Fibroblast of the aortic adventitia (primary cell): ENCODE results near the gene ANKRD33B. TPM values are rescaled to one million over a fixed set of nuclear protein-coding genes. Genes with fewer than 3 reads are reported as not detected.
A peak's percentile ranks its signal among the peaks of the same experiment; 100 is the strongest.
"Not testable (repeated sequence)": the region's sequence is repeated elsewhere in the genome, so short reads cannot be mapped to it uniquely, and the experiment has no call there.

ENCODE experiments used
- DNase-seq: peaks from one replicate; pipeline ENCODE4 v3.0.0-alpha.2; 2010; ENCODE audit warnings: low read depth
- H3K4me3 ChIP-seq: 2 replicates; pipeline ENCODE4 v1.5.1; 2011; ENCODE audit warnings: low read depth, mild to moderate bottlenecking, control low read depth, low read length, moderate library complexity
- total RNA-seq: library from RNA; depleted of rRNA; stranded (reverse); fragments of >200 nt; gene quantifications from 2 replicates; pipeline ENCODE4 v1.2.3, GENCODE V29; 2012; ENCODE audit warnings: low replicate concordance
- TF ChIP-seq, protein P1 (sequence below): IDR thresholded peaks from 2 replicates; pipeline ENCODE4 v1.5.1; 2011; ENCODE audit warnings: mild to moderate bottlenecking, low read length, control low read depth, inconsistent platforms; ENCODE audit not compliant: insufficient read depth

ANKRD33B gene
- total RNA-seq, 1 donor, result 11.3 TPM

DNA sequence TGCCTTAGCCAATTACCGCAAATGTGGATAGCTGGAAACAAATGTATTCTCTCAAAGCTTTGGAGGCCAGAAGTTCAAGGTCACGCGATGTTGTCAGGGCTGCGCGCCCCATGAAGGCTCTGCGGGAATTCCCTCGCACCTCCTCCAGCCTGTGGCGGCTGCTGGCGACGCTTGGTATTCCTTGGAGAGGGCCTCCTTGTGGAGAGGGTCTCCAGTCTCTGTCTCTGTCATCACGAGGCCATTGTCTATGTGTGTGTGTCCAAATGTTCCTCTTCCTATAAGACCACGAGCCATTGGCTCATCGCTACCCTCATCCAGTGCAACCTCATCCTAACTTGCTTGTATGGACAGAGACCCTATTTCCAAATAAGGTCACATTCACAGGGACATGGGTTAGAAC is 97.5 kb downstream of the ANKRD33B start:
- TF ChIP-seq, protein P1, sequence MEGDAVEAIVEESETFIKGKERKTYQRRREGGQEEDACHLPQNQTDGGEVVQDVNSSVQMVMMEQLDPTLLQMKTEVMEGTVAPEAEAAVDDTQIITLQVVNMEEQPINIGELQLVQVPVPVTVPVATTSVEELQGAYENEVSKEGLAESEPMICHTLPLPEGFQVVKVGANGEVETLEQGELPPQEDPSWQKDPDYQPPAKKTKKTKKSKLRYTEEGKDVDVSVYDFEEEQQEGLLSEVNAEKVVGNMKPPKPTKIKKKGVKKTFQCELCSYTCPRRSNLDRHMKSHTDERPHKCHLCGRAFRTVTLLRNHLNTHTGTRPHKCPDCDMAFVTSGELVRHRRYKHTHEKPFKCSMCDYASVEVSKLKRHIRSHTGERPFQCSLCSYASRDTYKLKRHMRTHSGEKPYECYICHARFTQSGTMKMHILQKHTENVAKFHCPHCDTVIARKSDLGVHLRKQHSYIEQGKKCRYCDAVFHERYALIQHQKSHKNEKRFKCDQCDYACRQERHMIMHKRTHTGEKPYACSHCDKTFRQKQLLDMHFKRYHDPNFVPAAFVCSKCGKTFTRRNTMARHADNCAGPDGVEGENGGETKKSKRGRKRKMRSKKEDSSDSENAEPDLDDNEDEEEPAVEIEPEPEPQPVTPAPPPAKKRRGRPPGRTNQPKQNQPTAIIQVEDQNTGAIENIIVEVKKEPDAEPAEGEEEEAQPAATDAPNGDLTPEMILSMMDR, result no peak

DNA sequence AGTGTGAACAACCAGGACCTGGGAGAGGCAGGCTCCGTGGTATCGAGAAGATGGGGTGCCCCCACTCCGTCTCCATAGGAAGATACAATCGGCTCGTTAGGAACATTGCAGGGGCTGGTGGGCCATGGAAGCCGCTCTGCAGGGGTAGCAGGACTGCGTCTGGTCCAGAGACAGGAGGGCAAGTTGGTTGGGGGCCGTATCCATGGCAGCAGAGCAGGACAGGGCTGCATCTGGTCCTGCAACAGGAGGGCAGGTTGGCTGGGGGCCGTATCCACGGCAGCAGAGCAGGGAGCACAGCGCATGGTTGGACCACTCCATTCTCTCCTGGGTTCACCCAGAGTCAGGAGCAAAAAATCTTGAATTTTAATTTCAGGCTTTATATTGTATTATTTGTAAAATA is 98.2 kb downstream of the ANKRD33B start:
- no peak overlapping the region for H3K4me3 ChIP-seq
- TF ChIP-seq, protein P1, result no peak
- DNase-seq, result no peak

More for the DNA sequence above, 97.5 kb downstream of the ANKRD33B start:
- no peak for DNase-seq
- H3K4me3 ChIP-seq, result no peak overlapping the region

DNA sequence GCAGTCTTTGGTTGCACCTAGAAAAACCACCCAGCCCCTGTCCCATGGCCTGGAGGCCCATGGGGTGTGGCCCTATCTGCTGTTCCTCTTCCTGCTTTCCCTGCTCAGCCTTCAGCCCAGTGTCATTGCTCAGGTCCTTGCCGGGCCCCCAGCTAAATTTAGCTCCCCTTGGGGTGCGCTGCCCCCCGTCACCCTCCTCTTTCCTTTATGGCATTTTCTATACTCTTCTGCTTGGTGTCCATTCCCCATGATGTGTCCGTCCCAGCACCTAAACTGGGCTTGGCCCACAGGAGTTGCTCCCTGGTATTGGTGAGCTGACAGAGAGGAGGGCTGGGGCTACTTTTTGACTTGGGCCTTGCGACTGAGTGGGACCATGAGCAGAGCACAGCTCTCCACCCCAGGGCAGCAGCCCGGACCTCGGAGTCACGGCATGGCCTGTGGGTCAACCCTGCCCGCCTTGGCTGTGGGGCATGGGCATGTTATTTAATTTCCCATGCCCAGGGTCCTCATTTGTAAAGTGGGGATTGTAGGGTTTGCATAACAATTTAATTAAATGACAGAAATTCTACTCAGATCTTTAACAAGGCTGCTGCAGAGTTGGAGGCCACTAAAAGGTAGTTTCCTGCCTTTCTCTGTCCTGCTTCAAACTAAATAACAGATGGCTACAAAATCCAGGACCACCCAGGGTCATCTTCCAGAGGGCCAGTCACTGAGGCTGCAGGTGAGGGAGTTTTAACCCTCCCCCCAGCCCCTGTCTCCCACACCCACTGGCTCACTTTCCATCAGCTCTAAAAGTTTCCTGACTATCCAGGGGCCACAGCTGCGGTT is 99.0 kb downstream of the ANKRD33B start:
- no peak for DNase-seq
- H3K4me3 ChIP-seq, result no peak overlapping the region
- TF ChIP-seq, protein P1, result no peak

DNA sequence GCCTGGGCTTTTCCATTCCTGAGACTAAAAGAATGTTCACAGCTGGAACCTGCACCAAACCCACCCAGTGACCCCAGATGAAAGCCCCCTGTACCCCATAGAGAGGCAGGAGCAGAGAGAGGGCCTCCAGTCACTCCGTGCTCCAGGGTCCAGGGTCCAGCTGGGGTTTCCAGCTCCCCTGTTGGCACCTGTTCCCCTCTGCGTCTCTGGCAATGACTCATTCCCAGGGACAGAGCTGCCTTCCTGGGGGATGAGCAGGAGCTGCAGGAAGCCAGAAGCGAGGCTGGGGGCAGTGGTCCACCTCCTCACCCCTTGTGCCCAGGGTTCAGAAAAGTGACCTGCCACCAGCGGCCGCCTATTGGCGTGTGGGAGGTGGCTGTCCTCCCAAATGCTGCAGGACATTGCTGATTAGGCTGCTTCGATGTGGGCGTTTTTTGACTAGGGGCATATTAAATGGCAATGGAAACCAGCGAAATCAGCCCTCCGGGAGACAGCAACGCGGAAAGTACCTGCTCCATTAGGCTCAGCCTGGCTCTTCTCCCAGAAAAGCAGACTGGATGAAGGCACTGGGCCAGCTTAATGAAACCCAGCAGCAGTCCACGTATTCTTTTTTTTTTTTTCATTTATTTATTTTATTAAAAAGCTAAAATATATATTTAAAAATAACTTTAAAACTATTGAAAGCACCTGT is 99.8 kb downstream of the ANKRD33B start:
- DNase-seq, result peak; percentile 78
- TF ChIP-seq, protein P1, result no peak
- no peak overlapping the region for H3K4me3 ChIP-seq

DNA sequence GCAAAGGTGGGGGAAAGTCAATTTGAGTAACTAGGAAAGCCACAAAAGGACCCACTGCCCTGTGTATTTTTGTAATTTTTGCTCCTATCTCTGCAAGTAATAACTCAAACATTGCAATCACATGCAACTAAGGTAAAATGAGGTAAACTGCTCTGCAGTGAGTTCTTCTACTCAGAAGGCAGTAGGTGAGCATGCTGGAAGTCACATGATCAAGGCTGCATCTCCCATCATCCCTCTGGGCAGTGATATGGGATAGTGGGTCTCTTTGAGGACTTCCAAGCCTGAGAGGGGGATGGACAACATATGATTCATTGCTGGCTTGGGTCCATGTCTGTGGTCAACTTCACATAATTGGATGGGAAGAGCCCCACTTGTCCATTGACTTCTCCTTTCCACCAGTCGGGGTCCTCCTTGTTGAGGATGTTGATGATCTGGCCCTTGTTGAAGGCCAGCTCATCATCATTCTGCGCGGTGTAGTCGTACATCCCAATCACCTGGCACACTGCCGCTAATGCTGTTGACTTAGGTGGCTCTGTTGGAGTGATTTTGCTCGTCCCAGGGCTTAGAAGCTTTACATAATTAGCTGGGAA is 100.4 kb downstream of the ANKRD33B start:
- DNase-seq, result peak; percentile 45
- not testable (repeated sequence) for H3K4me3 ChIP-seq

DNA sequence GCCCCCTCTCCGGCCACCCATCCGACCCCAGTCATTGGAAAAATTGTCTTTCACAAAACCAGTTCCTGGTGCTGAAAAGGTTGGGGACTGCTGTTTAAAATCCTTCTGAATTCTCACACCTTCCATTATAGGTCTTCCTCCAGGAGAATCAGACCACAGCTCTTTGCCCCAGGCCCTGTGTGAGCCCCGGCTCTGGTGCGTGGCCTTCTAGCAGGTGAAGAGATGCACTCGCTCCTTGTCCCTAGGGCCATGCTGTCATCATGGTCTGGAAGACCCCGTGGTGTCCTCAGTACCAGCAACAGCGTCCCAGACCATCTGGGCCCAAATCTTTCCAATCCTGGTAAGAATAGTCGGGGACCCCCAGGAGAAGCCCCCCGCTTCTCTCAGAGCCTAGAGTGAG is 101.9 kb downstream of the ANKRD33B start:
- DNase-seq, result no peak
- TF ChIP-seq, protein P1, result no peak
- no peak overlapping the region for H3K4me3 ChIP-seq
